Measurements from ENCODE around the gene LRFN3. TPM values are rescaled to one million over a fixed set of nuclear protein-coding genes. Genes with fewer than 3 reads are reported as not detected.
"Not testable (repeated sequence)": the region's sequence is repeated elsewhere in the genome, so short reads cannot be mapped to it uniquely, and the experiment has no call there.

Gene LRFN3
- total RNA-seq, 1 experiment from 2014 or later, result 14.6 TPM

DNA sequence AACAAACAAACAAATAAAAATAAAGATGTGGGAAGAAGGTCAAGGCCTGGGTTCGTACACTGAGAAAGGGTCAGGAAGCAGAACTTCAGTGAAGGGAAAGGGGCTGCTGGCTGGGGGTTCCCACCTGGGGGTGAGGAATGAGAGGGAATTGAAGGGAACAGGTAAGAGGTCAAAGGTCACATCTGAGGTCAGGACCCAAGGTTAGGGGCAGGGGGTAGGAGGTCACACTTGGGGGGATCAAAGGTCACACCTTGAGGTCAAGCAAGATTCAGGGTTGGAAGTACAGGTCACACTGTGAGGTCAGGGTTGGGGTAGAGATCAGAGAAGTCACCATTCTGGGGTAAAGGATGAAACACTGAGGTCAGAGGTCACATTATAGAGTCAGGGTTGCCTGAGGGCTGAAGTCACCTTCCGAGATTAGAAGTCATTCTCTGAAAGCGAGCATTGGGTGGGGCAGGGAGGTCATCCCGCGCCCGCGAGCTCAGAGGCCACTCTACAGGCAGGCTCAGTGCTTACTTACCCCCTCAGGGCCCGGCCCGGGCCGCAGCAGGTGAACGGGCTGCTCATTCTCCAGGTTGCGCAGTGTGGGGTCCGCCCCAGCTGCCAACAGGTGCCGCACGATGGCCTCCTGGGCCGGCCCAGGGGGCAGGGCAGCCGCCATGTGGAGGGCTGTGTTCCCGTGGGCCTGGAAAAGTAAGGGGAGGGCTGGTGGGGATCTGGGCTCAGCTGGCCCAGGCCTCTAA lies 46.6 kb upstream of the LRFN3 start:
- DNase-seq (ENCODE audit: low spot score), result no peak
- no peak for TF ChIP-seq EZH2 (IDR thresholded peaks at IDR 0.05; ENCODE audit: borderline replicate concordance, low read depth, low read length, poor library complexity, severe bottlenecking)
- TF ChIP-seq, protein P1, sequence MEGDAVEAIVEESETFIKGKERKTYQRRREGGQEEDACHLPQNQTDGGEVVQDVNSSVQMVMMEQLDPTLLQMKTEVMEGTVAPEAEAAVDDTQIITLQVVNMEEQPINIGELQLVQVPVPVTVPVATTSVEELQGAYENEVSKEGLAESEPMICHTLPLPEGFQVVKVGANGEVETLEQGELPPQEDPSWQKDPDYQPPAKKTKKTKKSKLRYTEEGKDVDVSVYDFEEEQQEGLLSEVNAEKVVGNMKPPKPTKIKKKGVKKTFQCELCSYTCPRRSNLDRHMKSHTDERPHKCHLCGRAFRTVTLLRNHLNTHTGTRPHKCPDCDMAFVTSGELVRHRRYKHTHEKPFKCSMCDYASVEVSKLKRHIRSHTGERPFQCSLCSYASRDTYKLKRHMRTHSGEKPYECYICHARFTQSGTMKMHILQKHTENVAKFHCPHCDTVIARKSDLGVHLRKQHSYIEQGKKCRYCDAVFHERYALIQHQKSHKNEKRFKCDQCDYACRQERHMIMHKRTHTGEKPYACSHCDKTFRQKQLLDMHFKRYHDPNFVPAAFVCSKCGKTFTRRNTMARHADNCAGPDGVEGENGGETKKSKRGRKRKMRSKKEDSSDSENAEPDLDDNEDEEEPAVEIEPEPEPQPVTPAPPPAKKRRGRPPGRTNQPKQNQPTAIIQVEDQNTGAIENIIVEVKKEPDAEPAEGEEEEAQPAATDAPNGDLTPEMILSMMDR (conservative IDR thresholded peaks at IDR 0.05; ENCODE audit: low read depth, low read length), result no peak
- Histone ChIP-seq H3K4me1 (ENCODE audit: insufficient read depth, low read length, poor library complexity, severe bottlenecking) (no peaks in the 10 kb centered on the region), H3K27me3 (replicated peaks; ENCODE audit: insufficient read depth, low read depth, low read length, poor library complexity) (no peaks in the 10 kb centered on the region), H3K36me3 (ENCODE audit: insufficient read depth, low read length, poor library complexity, severe bottlenecking) (peaks cover 27% of the 10 kb centered on the region), H3K27ac (ENCODE audit: low read depth, low read length, poor library complexity, severe bottlenecking) (no peak overlapping the region), H3K9me3 (ENCODE audit: low read depth, low read length, poor library complexity, severe bottlenecking) (no peaks in the 10 kb centered on the region), H3K4me3 (ENCODE audit: low read depth, low read length, poor library complexity, severe bottlenecking) (no peak overlapping the region)
- intact Hi-C loops (cut with micrococcal nuclease; ENCODE audit: unreplicated experiment), result no loop called here
- BruUV-seq (replicated peaks), result no TSS peak
- POLR2A ChIA-PET (ENCODE audit: low non-redundant PET), result no interaction called here
- CTCF ChIA-PET, result no interaction called here

DNA sequence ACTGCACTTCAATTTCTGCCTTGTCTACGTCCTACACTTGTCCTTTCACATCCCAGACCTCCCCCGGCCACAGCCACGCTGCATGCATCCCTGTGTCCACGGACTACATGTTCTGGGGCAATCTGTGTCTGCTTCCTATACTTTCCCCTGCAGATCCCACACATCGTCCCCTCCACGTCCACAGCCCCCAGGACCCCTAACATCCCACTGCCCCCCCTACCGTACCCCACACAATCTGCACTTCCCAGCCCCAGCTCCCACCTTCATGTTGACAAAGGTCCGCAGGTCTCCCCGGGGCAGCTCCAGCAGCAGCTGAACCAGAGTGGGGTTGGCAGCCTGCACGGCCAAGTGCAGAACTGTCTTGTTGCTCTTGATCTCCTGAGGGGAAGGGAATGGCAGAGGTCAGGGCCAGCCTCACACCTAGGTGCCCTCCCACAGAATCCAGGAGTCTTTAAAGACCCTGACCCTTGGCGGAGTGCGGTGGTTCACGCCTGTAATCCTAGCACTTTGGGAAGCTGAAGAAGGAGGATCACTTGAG lies 46.0 kb upstream of the LRFN3 start:
- H3K4me3 ChIP-seq (ENCODE audit: low read depth, low read length, poor library complexity, severe bottlenecking), result no peak overlapping the region
- no TSS peak for BruUV-seq (replicated peaks)
- no peaks in the 10 kb centered on the region for H3K4me1 ChIP-seq (ENCODE audit: insufficient read depth, low read length, poor library complexity, severe bottlenecking)
- CTCF ChIA-PET, result no interaction called here
- intact Hi-C loops (cut with micrococcal nuclease; ENCODE audit: unreplicated experiment), result no loop called here
- TF ChIP-seq, protein P1 (conservative IDR thresholded peaks at IDR 0.05; ENCODE audit: low read depth, low read length), result no peak
- no peak for TF ChIP-seq EZH2 (IDR thresholded peaks at IDR 0.05; ENCODE audit: borderline replicate concordance, low read depth, low read length, poor library complexity, severe bottlenecking)
- no peaks in the 10 kb centered on the region for H3K9me3 ChIP-seq (ENCODE audit: low read depth, low read length, poor library complexity, severe bottlenecking)
- POLR2A ChIA-PET (ENCODE audit: low non-redundant PET), result no interaction called here
- H3K27me3 ChIP-seq (replicated peaks; ENCODE audit: insufficient read depth, low read depth, low read length, poor library complexity), result no peaks in the 10 kb centered on the region
- no peak for DNase-seq (ENCODE audit: low spot score)
- H3K36me3 ChIP-seq (ENCODE audit: insufficient read depth, low read length, poor library complexity, severe bottlenecking), result peaks cover 27% of the 10 kb centered on the region
- no peak overlapping the region for H3K27ac ChIP-seq (ENCODE audit: low read depth, low read length, poor library complexity, severe bottlenecking)

DNA sequence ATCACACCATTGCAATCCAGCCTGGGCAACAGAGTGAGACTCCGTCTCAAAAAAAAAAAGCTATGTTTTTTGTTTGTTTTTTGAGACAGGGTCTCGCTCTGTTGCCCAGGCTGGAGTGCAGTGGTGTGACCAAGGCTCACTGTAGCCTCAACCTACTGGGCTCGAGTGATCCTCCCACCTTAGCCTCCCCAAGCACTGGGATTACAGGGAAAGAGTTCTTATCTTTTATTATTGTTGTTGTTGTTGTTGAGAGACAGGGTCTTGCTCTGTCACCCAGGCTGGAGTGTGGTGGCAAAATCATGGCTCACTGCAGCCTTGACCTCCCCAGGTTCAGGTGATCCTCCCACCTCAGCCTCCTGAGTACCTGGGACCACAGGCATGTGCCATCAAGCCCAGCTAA lies 44.4 kb upstream of the LRFN3 start:
- H3K9me3 ChIP-seq (ENCODE audit: low read depth, low read length, poor library complexity, severe bottlenecking); H3K27me3 ChIP-seq (replicated peaks; ENCODE audit: insufficient read depth, low read depth, low read length, poor library complexity); H3K4me3 ChIP-seq (ENCODE audit: low read depth, low read length, poor library complexity, severe bottlenecking); BruUV-seq (replicated peaks); CTCF ChIA-PET; H3K4me1 ChIP-seq (ENCODE audit: insufficient read depth, low read length, poor library complexity, severe bottlenecking); POLR2A ChIA-PET (ENCODE audit: low non-redundant PET); DNase-seq (ENCODE audit: low spot score); H3K27ac ChIP-seq (ENCODE audit: low read depth, low read length, poor library complexity, severe bottlenecking); intact Hi-C loops (cut with micrococcal nuclease; ENCODE audit: unreplicated experiment): not testable (repeated sequence)
- H3K36me3 ChIP-seq (ENCODE audit: insufficient read depth, low read length, poor library complexity, severe bottlenecking), result peaks cover 36% of the 10 kb centered on the region

DNA sequence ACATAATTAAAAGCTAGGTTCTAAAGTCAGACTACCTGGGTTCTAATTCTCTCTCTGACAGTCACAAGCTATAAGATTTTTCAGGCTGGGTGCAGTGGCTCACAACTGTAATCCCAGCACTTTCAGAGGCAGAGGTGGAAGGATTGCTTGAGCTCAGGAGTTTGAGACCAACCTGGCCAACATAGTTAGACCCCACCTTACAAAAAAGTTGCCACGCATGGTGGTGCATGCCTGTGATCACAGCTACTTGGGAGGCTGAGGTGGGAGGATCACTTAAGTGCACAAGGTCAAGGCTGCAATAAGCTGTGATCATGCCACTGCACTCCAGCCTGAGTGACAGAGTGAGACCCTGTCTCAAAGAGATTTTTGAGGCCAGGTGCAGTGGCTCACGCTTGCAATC lies 41.8 kb upstream of the LRFN3 start:
- DNase-seq (ENCODE audit: low spot score), result no peak
- POLR2A ChIA-PET (ENCODE audit: low non-redundant PET), result no interaction called here
- BruUV-seq (replicated peaks), result no TSS peak
- H3K9me3 ChIP-seq (ENCODE audit: low read depth, low read length, poor library complexity, severe bottlenecking), result no peaks in the 10 kb centered on the region
- intact Hi-C loops (cut with micrococcal nuclease; ENCODE audit: unreplicated experiment), result no loop called here
- H3K27me3 ChIP-seq (replicated peaks; ENCODE audit: insufficient read depth, low read depth, low read length, poor library complexity), result no peaks in the 10 kb centered on the region
- no peak overlapping the region for H3K27ac ChIP-seq (ENCODE audit: low read depth, low read length, poor library complexity, severe bottlenecking)
- no peak overlapping the region for H3K4me3 ChIP-seq (ENCODE audit: low read depth, low read length, poor library complexity, severe bottlenecking)
- CTCF ChIA-PET, result no interaction called here
- TF ChIP-seq EZH2 (IDR thresholded peaks at IDR 0.05; ENCODE audit: borderline replicate concordance, low read depth, low read length, poor library complexity, severe bottlenecking), result no peak
- TF ChIP-seq, protein P1 (conservative IDR thresholded peaks at IDR 0.05; ENCODE audit: low read depth, low read length), result no peak
- peaks cover 8% of the 10 kb centered on the region for H3K4me1 ChIP-seq (ENCODE audit: insufficient read depth, low read length, poor library complexity, severe bottlenecking)
- H3K36me3 ChIP-seq (ENCODE audit: insufficient read depth, low read length, poor library complexity, severe bottlenecking), result peaks cover 35% of the 10 kb centered on the region

All from A673 (cell line).